HG02798 (cell line): ENCODE results near the gene MAPK8IP2.
"Not testable (repeated sequence)": the region's sequence is repeated elsewhere in the genome, so short reads cannot be mapped to it uniquely, and the experiment has no call there.

Experiments
- ATAC-seq: cut with Tn5 transposase; IDR thresholded peaks from one replicate; pipeline ENCODE4 v1.9.1; 2021; ENCODE audit warnings: mild to moderate bottlenecking; ENCODE audit not compliant: unreplicated experiment, poor library complexity

Gene MAPK8IP2

GRCh38 chr22:50595189-50595588 is 5.4 kb upstream of the MAPK8IP2 start:
- ATAC-seq: no peak

- ATAC-seq: no peak
Measured at GRCh38 chr22:50597097-50597496, 3.5 kb upstream of the MAPK8IP2 start.

- ATAC-seq: no peak
Measured at GRCh38 chr22:50599816-50600455, 657 bp upstream of the MAPK8IP2 start.

GRCh38 chr22:50600967-50601668 is 525 bp downstream of the MAPK8IP2 start:
- ATAC-seq: no peak

- ATAC-seq: no peak
Measured at GRCh38 chr22:50601669-50602337, 1.2 kb downstream of the MAPK8IP2 start.

GRCh38 chr22:50602338-50602700 is 1.7 kb downstream of the MAPK8IP2 start:
- ATAC-seq: no peak

GRCh38 chr22:50603511-50604255 is 3.1 kb downstream of the MAPK8IP2 start:
- ATAC-seq: no peak

GRCh38 chr22:50604256-50605001 is 3.8 kb downstream of the MAPK8IP2 start:
- ATAC-seq: no peak

- no peak for ATAC-seq
Measured at GRCh38 chr22:50605002-50605612, 4.5 kb downstream of the MAPK8IP2 start.

- no peak for ATAC-seq
Measured at GRCh38 chr22:50605613-50606074, 5.1 kb downstream of the MAPK8IP2 start.

GRCh38 chr22:50606165-50606945 is 5.8 kb downstream of the MAPK8IP2 start:
- ATAC-seq: no peak

GRCh38 chr22:50606946-50607658 is 6.5 kb downstream of the MAPK8IP2 start:
- ATAC-seq: no peak

GRCh38 chr22:50607659-50608020 is 7.0 kb downstream of the MAPK8IP2 start:
- ATAC-seq: no peak

- not testable (repeated sequence) for ATAC-seq
Measured at GRCh38 chr22:50608058-50608840, 7.7 kb downstream of the MAPK8IP2 start.

GRCh38 chr22:50608996-50609395 is 8.4 kb downstream of the MAPK8IP2 start:
- no peak for ATAC-seq

- ATAC-seq: no peak
Measured at GRCh38 chr22:50609599-50609998, 9.0 kb downstream of the MAPK8IP2 start.

GRCh38 chr22:50610041-50610451 is 9.5 kb downstream of the MAPK8IP2 start:
- ATAC-seq: no peak

GRCh38 chr22:50610581-50610980 is 10.0 kb downstream of the MAPK8IP2 start:
- ATAC-seq: no peak
